LNCaP clone FGC (cell line): ENCODE measurements around the gene URB1.

Source experiments
- DNase-seq: peaks from one replicate; pipeline ENCODE4 v3.0.0-alpha.2; 2011; ENCODE audit warnings: low read depth
- H3K4me3 ChIP-seq: 2 replicates; pipeline ENCODE4 v1.5.1; 2011; ENCODE audit warnings: mild to moderate bottlenecking, low read depth, low read length, control low read depth
- CTCF ChIP-seq: IDR thresholded peaks from 2 replicates; pipeline ENCODE4 v1.5.1; 2012; ENCODE audit warnings: mild to moderate bottlenecking; ENCODE audit not compliant: control insufficient read depth, insufficient read depth; ENCODE audit errors: extremely low read depth

URB1 gene

GRCh38 chr21:32352526-32352925 lies 40.3 kb downstream of the URB1 start:
- TF ChIP-seq CTCF = no peak

GRCh38 chr21:32351428-32351827 lies 41.4 kb downstream of the URB1 start:
- TF ChIP-seq CTCF = no peak
- H3K4me3 ChIP-seq = no peak overlapping the region
- DNase-seq = peak; percentile 17

More at GRCh38 chr21:32352526-32352925, 40.3 kb downstream of the URB1 start:
- H3K4me3 ChIP-seq = no peak overlapping the region
- no peak for DNase-seq

- no peak overlapping the region for H3K4me3 ChIP-seq
- DNase-seq = no peak
- TF ChIP-seq CTCF = no peak
Observed at GRCh38 chr21:32350981-32351380, 41.8 kb downstream of the URB1 start.

GRCh38 chr21:32350211-32350980 lies 42.4 kb downstream of the URB1 start:
- no peak overlapping the region for H3K4me3 ChIP-seq
- TF ChIP-seq CTCF = no peak
- no peak for DNase-seq

GRCh38 chr21:32349333-32349944 lies 43.4 kb downstream of the URB1 start:
- no peak for DNase-seq
- no peak for TF ChIP-seq CTCF
- H3K4me3 ChIP-seq = no peak overlapping the region

GRCh38 chr21:32348604-32349332 lies 44.0 kb downstream of the URB1 start:
- peak overlapping the region; percentile 33 for H3K4me3 ChIP-seq
- peak; percentile 86 for DNase-seq
- TF ChIP-seq CTCF = no peak
